GM12873 (cell line): ENCODE data around the gene RPL22.

ENCODE experiments used
- TF ChIP-seq, protein P1 (sequence below): IDR thresholded peaks from 2 replicates; pipeline ENCODE4 v1.5.1; 2012; ENCODE audit warnings: low read depth, mild to moderate bottlenecking, moderate library complexity, low read length, control low read depth; ENCODE audit not compliant: insufficient read depth; ENCODE audit errors: missing control alignments

The RPL22 gene

DNA sequence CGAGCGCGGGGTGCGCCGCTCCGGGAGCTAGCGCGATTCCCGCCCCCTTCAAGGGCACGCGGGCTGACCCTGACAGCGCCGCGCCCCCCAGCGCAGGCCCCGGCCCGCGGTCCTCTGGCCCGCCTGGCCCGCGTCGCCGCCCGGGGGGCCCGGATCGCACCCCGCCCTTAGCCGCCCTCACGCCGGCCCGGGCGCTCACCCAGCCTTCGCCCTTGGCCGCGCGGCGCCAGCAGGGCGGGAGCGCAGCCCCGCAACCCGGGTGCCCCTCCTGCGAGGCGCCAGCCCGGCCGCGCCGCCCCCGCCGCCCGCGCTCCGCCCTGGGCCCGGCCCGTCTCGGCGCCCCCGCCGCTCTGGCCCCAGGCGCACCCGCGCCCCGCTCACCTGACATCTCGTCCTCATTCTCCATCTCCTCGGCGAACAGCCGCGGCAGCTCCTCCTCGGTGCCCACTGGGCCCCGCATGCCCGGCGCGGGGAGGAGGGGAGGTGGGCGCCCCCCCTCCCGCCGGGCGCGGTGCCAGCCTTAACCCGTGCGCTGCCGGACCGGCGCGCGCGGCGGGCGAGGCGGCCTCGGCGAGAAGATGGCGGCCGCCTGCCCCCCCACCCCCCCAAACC, 19.7 kb downstream of the RPL22 start:
- TF ChIP-seq, protein P1, sequence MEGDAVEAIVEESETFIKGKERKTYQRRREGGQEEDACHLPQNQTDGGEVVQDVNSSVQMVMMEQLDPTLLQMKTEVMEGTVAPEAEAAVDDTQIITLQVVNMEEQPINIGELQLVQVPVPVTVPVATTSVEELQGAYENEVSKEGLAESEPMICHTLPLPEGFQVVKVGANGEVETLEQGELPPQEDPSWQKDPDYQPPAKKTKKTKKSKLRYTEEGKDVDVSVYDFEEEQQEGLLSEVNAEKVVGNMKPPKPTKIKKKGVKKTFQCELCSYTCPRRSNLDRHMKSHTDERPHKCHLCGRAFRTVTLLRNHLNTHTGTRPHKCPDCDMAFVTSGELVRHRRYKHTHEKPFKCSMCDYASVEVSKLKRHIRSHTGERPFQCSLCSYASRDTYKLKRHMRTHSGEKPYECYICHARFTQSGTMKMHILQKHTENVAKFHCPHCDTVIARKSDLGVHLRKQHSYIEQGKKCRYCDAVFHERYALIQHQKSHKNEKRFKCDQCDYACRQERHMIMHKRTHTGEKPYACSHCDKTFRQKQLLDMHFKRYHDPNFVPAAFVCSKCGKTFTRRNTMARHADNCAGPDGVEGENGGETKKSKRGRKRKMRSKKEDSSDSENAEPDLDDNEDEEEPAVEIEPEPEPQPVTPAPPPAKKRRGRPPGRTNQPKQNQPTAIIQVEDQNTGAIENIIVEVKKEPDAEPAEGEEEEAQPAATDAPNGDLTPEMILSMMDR: no peak

DNA sequence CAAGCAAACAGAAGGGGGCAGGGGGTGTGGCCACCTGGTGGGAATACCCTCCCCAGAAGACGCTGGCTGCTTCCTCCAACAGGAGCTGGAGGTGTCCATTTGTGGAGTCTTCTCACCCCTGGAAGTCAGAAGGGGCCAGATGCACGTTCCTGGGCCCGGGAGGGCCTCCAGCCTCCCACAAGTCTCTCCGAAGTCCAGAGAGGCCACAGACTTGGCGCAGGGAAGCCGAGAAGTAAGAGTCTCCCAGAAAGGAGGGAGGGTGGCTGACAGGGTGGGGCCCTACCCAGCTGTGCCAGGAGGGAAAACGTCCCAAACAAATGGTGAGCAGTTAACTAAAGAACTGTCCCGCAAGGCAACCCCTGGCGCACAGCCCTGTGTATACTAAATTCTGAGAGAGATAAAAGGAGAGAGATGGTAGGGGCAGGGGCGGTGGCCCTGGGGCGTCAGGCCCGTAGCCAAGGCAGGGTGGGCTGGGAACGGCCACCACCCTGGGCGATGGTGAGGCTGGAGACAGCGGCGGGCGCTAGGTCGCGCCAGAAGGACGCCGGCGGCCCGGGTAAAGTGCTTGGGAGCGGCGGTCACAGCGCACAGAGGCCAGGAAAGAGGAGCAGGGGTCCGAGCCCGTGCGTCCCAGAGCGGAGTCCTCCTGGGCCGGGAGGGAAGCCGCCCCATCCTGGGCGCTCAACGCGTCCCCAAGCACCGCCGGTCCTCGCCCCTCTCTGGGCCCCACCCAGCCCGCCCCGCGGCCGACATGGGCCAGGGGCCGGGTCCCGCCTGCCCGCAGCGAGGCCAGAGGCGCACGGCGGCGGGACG, 20.4 kb downstream of the RPL22 start:
- TF ChIP-seq, protein P1: no peak

DNA sequence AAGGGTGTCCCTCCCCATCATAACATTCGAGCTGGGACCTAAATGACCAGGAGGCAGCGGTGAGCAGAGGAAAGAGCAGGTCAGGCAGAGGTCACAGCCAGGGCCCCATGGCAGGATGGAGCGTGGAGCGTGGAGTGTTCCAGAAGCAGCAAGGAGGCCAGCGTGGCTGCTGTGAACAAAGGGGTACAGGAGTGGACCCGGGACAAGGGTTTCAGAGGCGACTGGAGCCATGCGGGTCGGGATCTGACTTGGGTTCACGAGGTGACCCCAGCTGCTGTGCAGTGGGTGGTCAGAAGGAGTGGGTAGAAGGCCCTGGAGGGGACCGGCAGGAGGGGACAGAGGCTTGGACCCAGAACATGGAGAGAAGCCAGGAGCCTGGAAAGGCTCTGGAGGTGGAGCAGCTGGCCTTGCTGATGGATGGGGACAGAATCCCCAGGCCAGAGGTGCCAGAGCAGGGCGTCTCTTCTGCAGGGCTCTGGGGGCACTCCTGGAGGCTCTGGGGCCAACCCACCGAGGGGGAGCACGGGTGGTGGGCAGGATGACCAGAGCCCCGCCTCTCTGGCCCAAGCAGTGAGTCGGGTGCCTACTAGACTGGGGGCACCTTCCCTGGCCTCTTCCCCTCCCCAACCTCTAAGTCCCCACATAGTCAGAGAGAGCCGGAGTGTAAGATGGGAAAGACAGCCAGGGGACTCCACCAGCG, 21.6 kb downstream of the RPL22 start:
- TF ChIP-seq, protein P1: no peak

DNA sequence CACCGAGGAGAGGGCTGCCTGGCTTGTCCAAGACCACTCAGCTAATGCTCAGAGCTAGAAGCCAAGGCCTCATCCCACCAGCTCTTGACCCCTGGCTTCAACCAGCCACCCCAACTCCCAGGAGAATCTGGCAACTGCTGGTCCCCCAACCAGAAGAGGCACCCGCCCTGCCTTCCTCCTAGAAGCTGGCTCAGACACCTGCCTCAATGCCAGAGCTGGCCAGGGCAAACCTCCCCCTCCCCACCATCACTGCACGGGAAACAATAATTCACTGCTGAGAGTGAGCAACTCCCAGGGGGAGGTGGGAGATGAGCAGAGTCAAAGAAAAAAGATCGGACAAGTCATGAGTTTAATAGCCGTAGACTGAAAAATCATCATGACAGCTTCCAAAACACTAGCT, 22.6 kb downstream of the RPL22 start:
- TF ChIP-seq, protein P1: no peak

DNA sequence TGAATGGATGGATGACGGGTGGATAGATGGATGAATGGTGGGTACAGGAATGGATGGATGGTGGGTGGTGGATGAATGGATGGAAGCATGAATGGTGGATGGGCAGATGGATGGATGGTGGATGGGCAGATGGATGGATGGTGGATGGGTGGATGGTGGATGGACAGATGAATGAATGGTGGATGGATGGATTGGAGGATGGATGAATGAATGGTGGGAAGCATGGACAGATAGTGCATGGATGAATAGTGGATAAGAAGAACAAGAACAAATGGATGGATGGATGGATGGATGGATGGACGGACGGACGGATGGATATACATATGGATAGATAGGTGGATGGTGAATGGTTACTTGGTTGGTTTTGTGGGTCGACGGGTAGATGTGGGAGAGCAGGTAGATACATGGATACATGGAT, 24.0 kb downstream of the RPL22 start:
- TF ChIP-seq, protein P1: no peak

DNA sequence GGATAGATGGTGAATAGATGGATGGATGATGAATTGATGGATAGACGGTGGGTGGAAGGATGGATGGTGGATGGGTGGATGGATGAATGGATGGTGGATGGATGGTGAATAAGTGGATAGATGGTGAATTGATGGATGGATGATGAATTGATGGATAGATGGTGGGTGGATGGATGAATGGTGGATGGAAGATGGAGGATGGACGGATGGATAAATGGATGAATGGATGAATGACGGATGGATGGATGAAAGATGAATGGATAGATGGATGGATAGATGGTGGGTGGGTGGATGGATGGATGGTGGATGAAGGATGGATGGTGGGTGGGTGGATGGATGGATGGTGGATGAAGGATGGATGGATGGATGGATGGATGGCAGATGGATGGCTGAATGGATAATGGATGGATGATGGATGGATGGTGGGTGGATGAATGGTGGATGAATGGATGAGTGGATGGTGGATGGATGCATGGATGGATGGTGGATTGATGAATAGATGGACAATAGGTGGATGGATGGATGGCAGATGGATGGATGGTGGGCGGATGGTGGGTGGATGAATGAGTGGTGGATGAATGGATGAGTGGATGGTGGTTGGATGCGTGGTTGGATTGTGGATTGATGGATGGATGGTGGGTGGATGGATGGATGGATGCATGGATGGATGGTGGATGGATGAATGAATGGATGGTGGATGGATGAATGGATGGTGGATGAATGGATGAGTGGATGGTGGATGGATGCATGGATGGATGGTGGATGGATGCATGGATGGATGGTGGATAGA, 24.6 kb downstream of the RPL22 start:
- TF ChIP-seq, protein P1: no peak
